Endodermal cell (in vitro differentiated cells): ENCODE measurements around the gene ZNF334. TPM values are rescaled to one million over a fixed set of nuclear protein-coding genes. Genes with fewer than 3 reads are reported as not detected.

ENCODE experiments used
- DNase-seq: peaks from one replicate; pipeline ENCODE4 v3.0.0-alpha.2; 2017
- H3K27ac ChIP-seq: 2 replicates; pipeline ENCODE4 v1.5.1; 2013; ENCODE audit warnings: mild to moderate bottlenecking, low read depth, low read length, moderate library complexity
- H3K27me3 ChIP-seq: 2 replicates; pipeline ENCODE4 v1.6.1; 2013; ENCODE audit warnings: mild to moderate bottlenecking, low read length, moderate library complexity; ENCODE audit not compliant: insufficient read depth, control insufficient read depth, poor library complexity, severe bottlenecking
- H3K36me3 ChIP-seq: 2 replicates; pipeline ENCODE4 v1.7.0; 2013; ENCODE audit warnings: mild to moderate bottlenecking, low read length, moderate library complexity; ENCODE audit not compliant: control insufficient read depth, insufficient read depth
- H3K4me1 ChIP-seq: one replicate; pipeline ENCODE4 v1.7.0; 2013; ENCODE audit warnings: low read length; ENCODE audit not compliant: control insufficient read depth, insufficient read depth
- H3K4me3 ChIP-seq: 2 replicates; pipeline ENCODE4 v1.5.1; 2013; ENCODE audit warnings: mild to moderate bottlenecking, low read length, moderate library complexity
- H3K9ac ChIP-seq: 2 replicates; pipeline ENCODE4 v1.6.1; 2013; ENCODE audit warnings: mild to moderate bottlenecking, low read length, moderate library complexity; ENCODE audit not compliant: poor library complexity, severe bottlenecking; ENCODE audit errors: extremely low read depth
- H3K9me3 ChIP-seq: 2 replicates; pipeline ENCODE4 v1.6.1; 2013; ENCODE audit warnings: mild to moderate bottlenecking, low read length, moderate library complexity; ENCODE audit not compliant: control insufficient read depth
- H3K27ac Mint-ChIP-seq: 2 replicates; pipeline ENCODE4 v1.8.0; 2020; ENCODE audit warnings: mixed read lengths
- H3K27me3 Mint-ChIP-seq: 2 replicates; pipeline ENCODE4 v1.8.0; 2021; ENCODE audit warnings: mild to moderate bottlenecking, mixed read lengths; ENCODE audit not compliant: insufficient read depth
- H3K36me3 Mint-ChIP-seq: 2 replicates; pipeline ENCODE4 v1.8.0; 2020; ENCODE audit warnings: low read depth, mixed read lengths
- H3K4me1 Mint-ChIP-seq: 2 replicates; pipeline ENCODE4 v1.8.0; 2020; ENCODE audit warnings: mixed read lengths
- H3K4me3 Mint-ChIP-seq: 2 replicates; pipeline ENCODE4 v1.8.0; 2020; ENCODE audit warnings: mild to moderate bottlenecking, moderate library complexity, mixed read lengths
- H3K9me3 Mint-ChIP-seq: 2 replicates; pipeline ENCODE4 v1.8.0; 2020; ENCODE audit warnings: mild to moderate bottlenecking, mixed read lengths
- CTCF ChIP-seq: fragments of 200-600 bp; sonication (generic); conservative IDR thresholded peaks from 2 replicates; pipeline ENCODE4 v1.5.0; 2021; ENCODE audit warnings: antibody characterized with exemption, mild to moderate bottlenecking
- WGBS, 2 experiments: methylation state at CpG; one replicate each; pipeline versions ENCODE4 v1.1.5 to v1.1.7; 2013; ENCODE audit warnings: missing lambda C conversion rate in 2 of 2, mixed read lengths in 1 of 2; ENCODE audit not compliant: insufficient coverage in 1 of 2, insufficient read length in 1 of 2; 5-methylcytosine and 5-hydroxymethylcytosine counted together
- total RNA-seq, 2 donors: library from RNA; stranded (reverse); fragmentation: NEBNext Ultra II Directional in 1 of 2; extraction: Animal tissue kit (Norgen Biotek cat#: 25700) in 1 of 2; gene quantifications; 2 replicates in 1 of 2; 3 replicates in 1 of 2; pipeline ENCODE4 v1.2.1, GENCODE V29; 2021

Gene ZNF334
- total RNA-seq, 2 donors from 2014 or later = 21.1 to 31.7 TPM

- TF ChIP-seq CTCF = no peak
- no peak overlapping the region for H3K4me3 Mint-ChIP-seq
- peaks cover 46% of the 10 kb centered on the region for H3K36me3 Mint-ChIP-seq
- 94 to 100% methylated on average over 1 to 3 of the region's 4 CpGs for WGBS, 2 experiments
- H3K27ac Mint-ChIP-seq = no peak overlapping the region
- no peak overlapping the region for H3K9ac ChIP-seq
- H3K9me3 ChIP-seq = peaks cover 13% of the 10 kb centered on the region
- DNase-seq = no peak
- H3K27me3 ChIP-seq = no peaks in the 10 kb centered on the region
- H3K27me3 Mint-ChIP-seq = no peaks in the 10 kb centered on the region
- H3K4me1 Mint-ChIP-seq = no peaks in the 10 kb centered on the region
- H3K9me3 Mint-ChIP-seq = peaks cover 22% of the 10 kb centered on the region
- no peak overlapping the region for H3K27ac ChIP-seq
- no peaks in the 10 kb centered on the region for H3K4me1 ChIP-seq
- H3K4me3 ChIP-seq = no peak overlapping the region
- H3K36me3 ChIP-seq = no peaks in the 10 kb centered on the region
Measured at GRCh38 chr20:46494077-46494476, 19.3 kb downstream of the ZNF334 start.

GRCh38 chr20:46491354-46491753 lies 22.0 kb downstream of the ZNF334 start:
- H3K27me3 ChIP-seq = no peaks in the 10 kb centered on the region
- no peak overlapping the region for H3K27ac ChIP-seq
- Mint-ChIP-seq H3K4me3 (no peak overlapping the region), H3K36me3 (peaks cover 22% of the 10 kb centered on the region), H3K27me3 (no peaks in the 10 kb centered on the region), H3K9me3 (no peaks in the 10 kb centered on the region), H3K4me1 (no peaks in the 10 kb centered on the region), H3K27ac (no peak overlapping the region)
- H3K4me3 ChIP-seq = no peak overlapping the region
- H3K4me1 ChIP-seq = no peaks in the 10 kb centered on the region
- H3K36me3 ChIP-seq = no peaks in the 10 kb centered on the region
- 95 to 100% methylated on average over 4 to 7 of the region's 8 CpGs for WGBS, 2 experiments
- no peaks in the 10 kb centered on the region for H3K9me3 ChIP-seq
- no peak overlapping the region for H3K9ac ChIP-seq
- DNase-seq = no peak
- TF ChIP-seq CTCF = no peak

- Mint-ChIP-seq H3K9me3 (no peaks in the 10 kb centered on the region), H3K27me3 (no peaks in the 10 kb centered on the region), H3K36me3 (peaks cover 11% of the 10 kb centered on the region), H3K4me1 (peaks cover 2% of the 10 kb centered on the region), H3K4me3 (no peak overlapping the region), H3K27ac (no peak overlapping the region)
- TF ChIP-seq CTCF = no peak
- WGBS, 2 experiments = 90% methylated on average over 3 of the region's 3 CpGs; no CpG with 5 or more reads in 1 of the 2 experiments
- no peak overlapping the region for H3K4me3 ChIP-seq
- no peak overlapping the region for H3K27ac ChIP-seq
- H3K9ac ChIP-seq = no peak overlapping the region
- no peaks in the 10 kb centered on the region for H3K36me3 ChIP-seq
- no peaks in the 10 kb centered on the region for H3K9me3 ChIP-seq
- H3K27me3 ChIP-seq = no peaks in the 10 kb centered on the region
- no peak for DNase-seq
- no peaks in the 10 kb centered on the region for H3K4me1 ChIP-seq
Measured at GRCh38 chr20:46488451-46488850, 24.9 kb downstream of the ZNF334 start.
